Progenitor cell of endocrine pancreas (in vitro differentiated cells): ENCODE measurements around the gene CATSPERD. TPM values are rescaled to one million over a fixed set of nuclear protein-coding genes. Genes with fewer than 3 reads are reported as not detected.

ENCODE experiments used
- DNase-seq: peaks from one replicate; pipeline ENCODE4 v3.0.0; 2021; ENCODE audit warnings: low spot score; ENCODE audit not compliant: unreplicated experiment
- H3K27ac Mint-ChIP-seq: 2 replicates; pipeline ENCODE4 v1.8.0; 2021; ENCODE audit warnings: mild to moderate bottlenecking, moderate library complexity, mixed read lengths
- H3K27me3 Mint-ChIP-seq: 2 replicates; pipeline ENCODE4 v1.8.0; 2021; ENCODE audit warnings: mixed read lengths
- H3K36me3 Mint-ChIP-seq: 2 replicates; pipeline ENCODE4 v1.8.0; 2022; ENCODE audit warnings: mixed read lengths; ENCODE audit not compliant: insufficient read depth
- H3K4me1 Mint-ChIP-seq: 2 replicates; pipeline ENCODE4 v1.8.0; 2021; ENCODE audit warnings: low read depth, mixed read lengths
- H3K4me3 Mint-ChIP-seq: 2 replicates; pipeline ENCODE4 v1.8.0; 2021; ENCODE audit warnings: low read depth, mild to moderate bottlenecking, moderate library complexity, mixed read lengths
- H3K9me3 Mint-ChIP-seq: 2 replicates; pipeline ENCODE4 v1.8.0; 2021; ENCODE audit warnings: low read depth, mixed read lengths
- total RNA-seq: library from RNA; stranded (reverse); gene quantifications from 2 replicates; pipeline ENCODE4 v1.2.1, GENCODE V29; 2021
- TF ChIP-seq, protein P1 (sequence below): fragments of 200-600 bp; sonication (generic); IDR thresholded peaks from one replicate; pipeline ENCODE4 v1.5.0; 2021; ENCODE audit warnings: antibody characterized with exemption, mild to moderate bottlenecking; ENCODE audit not compliant: unreplicated experiment

The CATSPERD gene
- total RNA-seq, 1 donor from 2014 or later = not detected

DNA sequence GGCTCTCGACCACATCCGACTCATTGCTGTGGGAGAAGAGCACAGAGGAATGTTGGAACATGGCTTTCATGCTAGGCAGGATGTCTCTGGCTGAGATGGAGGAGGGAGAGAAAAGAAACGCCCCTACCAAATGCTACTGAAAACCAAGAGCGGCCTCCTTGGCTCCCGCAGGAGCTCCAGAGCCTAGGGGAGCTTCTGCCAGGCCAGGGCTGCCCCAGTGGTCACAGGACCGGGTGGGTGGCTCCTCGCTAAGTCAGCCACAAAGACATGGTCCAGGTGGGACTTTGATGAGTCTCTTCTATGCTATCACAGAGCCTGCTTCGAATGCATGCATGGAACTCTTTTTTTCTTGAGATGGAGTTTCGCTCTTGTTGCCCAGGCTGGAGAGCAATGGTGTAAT, 7.2 kb upstream of the CATSPERD start:
- H3K27ac Mint-ChIP-seq = peak overlapping the region; percentile 33
- H3K36me3 Mint-ChIP-seq = peaks cover 4% of the 10 kb centered on the region
- no peak for DNase-seq
- H3K9me3 Mint-ChIP-seq = no peaks in the 10 kb centered on the region
- TF ChIP-seq, protein P1, sequence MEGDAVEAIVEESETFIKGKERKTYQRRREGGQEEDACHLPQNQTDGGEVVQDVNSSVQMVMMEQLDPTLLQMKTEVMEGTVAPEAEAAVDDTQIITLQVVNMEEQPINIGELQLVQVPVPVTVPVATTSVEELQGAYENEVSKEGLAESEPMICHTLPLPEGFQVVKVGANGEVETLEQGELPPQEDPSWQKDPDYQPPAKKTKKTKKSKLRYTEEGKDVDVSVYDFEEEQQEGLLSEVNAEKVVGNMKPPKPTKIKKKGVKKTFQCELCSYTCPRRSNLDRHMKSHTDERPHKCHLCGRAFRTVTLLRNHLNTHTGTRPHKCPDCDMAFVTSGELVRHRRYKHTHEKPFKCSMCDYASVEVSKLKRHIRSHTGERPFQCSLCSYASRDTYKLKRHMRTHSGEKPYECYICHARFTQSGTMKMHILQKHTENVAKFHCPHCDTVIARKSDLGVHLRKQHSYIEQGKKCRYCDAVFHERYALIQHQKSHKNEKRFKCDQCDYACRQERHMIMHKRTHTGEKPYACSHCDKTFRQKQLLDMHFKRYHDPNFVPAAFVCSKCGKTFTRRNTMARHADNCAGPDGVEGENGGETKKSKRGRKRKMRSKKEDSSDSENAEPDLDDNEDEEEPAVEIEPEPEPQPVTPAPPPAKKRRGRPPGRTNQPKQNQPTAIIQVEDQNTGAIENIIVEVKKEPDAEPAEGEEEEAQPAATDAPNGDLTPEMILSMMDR = no peak
- no peaks in the 10 kb centered on the region for H3K4me1 Mint-ChIP-seq
- H3K4me3 Mint-ChIP-seq = no peak overlapping the region
- H3K27me3 Mint-ChIP-seq = no peaks in the 10 kb centered on the region

DNA sequence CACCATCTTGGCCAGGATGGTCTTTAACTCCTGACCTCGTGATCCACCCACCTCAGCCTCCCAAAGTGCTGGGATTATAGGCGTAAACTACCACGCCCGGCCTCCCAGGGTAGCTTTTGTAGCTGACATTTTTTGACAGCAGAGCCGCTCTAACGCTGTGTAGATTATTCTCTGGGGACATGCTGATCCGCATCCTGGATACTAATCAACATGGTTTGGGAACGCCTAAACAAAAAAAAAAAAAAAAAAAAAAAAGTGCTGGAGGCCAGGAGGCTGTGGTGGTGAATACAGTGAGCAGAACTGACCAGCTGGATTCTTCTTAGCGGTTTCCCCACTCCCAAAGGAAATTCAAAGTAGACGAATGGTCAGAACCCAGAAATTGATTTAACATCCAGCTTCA, 5.6 kb upstream of the CATSPERD start:
- TF ChIP-seq, protein P1 = no peak
- no peak overlapping the region for H3K4me3 Mint-ChIP-seq
- no peaks in the 10 kb centered on the region for H3K27me3 Mint-ChIP-seq
- H3K4me1 Mint-ChIP-seq = peaks cover 10% of the 10 kb centered on the region
- no peaks in the 10 kb centered on the region for H3K9me3 Mint-ChIP-seq
- peaks cover 4% of the 10 kb centered on the region for H3K36me3 Mint-ChIP-seq
- DNase-seq = no peak
- H3K27ac Mint-ChIP-seq = no peak overlapping the region

DNA sequence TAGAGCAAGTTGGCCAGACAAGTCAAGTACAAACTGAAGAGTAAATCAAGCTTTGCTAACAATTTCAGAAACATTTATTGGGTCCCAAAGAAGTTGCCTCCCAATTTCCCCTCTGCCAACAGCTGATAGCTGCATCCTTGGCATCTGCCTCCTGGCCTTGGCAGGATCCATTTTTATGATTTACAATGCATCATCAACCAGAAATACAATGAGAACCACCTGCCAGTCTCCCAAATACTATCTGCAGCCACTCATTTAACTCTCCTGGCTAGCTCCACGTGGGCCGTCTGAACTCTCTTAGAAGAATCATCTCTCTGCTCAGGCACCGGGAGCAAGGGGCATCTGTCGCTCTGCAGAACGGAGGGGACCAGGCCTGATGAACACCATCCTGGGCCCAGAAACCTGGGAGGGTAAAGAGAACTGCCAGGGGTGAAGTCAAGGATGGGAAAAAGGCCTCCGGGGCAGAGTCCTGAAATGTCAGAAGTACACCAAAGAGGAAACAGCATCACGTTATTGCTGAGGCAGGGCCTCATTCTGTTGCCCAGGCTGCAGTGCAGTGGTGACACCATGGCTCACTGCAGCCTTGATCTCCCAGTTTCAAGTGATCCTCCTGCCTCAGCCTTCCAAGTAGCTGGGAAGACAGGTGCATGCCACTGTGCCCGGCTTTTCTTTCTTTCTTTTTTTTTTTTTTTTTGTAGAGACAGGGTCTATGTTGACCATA, 3.1 kb upstream of the CATSPERD start:
- H3K27me3 Mint-ChIP-seq = no peaks in the 10 kb centered on the region
- H3K27ac Mint-ChIP-seq = peak overlapping the region; percentile 45
- TF ChIP-seq, protein P1 = no peak
- H3K36me3 Mint-ChIP-seq = peaks cover 4% of the 10 kb centered on the region
- peak overlapping the region; percentile 38 for H3K4me3 Mint-ChIP-seq
- no peaks in the 10 kb centered on the region for H3K9me3 Mint-ChIP-seq
- H3K4me1 Mint-ChIP-seq = peaks cover 10% of the 10 kb centered on the region
- no peak for DNase-seq

DNA sequence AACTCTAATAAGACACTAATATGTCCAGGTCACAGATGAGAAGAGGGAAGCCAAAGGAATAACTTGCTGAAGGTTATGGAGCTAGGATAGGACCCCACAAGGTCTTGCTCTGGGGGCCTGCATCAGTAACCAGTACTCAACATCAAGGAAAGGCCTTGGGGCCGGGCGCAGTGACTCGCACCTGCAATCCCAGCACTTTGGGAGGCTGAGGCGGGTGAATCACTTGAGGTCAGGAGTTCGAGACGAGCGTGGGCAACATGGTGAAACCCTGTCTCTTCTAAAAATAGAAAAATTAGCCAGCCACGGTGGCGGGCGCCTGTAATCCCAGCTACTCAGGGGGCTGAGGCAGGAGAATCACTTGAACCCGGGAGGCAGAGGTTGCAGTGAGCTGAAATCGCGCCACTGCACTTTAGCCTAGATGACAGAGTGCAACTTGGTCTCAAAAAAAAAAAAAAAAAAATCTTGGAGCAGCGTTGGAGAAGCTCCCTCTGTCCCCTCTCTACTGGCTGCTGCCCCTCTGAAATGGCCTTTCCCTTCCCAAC, 2.3 kb upstream of the CATSPERD start:
- TF ChIP-seq, protein P1 = no peak
- Mint-ChIP-seq H3K4me1 (peaks cover 10% of the 10 kb centered on the region), H3K4me3 (peak overlapping the region; percentile 93), H3K27me3 (no peaks in the 10 kb centered on the region), H3K9me3 (no peaks in the 10 kb centered on the region), H3K27ac (peak overlapping the region; percentile 95), H3K36me3 (peaks cover 4% of the 10 kb centered on the region)
- DNase-seq = no peak

DNA sequence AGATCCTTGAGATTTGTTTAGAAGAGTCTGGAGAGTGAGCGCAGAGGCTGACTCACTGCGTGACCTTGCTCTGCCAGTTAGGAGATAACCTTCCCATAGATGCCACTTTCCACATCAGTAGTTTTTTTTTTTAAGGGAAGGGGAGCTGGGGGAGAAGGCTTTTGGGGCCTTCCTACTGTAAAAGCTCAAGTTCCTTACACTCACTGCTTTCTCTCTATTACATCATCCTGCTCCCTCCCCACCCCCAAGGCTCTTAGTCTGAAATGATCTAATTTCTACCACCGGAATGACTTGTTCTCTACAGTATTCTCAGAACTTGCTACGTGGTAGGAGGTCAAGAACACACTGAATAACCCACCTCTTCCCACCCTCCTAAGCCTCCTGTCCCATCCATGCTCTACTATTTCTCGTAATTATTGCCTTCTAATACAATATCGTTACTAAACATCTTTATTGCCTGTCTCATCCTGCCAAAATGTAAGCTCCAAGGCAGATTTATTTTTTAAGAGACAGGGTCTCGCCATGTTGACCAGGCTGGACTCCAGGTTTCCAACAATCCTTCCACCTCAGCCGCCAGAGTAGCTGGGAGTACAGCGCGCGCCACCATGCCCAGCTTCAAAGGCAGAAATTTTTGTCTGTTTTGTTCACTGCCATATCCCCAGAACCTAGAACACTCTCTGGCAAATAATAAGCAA, 1.7 kb upstream of the CATSPERD start:
- H3K27me3 Mint-ChIP-seq = no peaks in the 10 kb centered on the region
- H3K4me3 Mint-ChIP-seq = peak overlapping the region; percentile 93
- TF ChIP-seq, protein P1 = no peak
- H3K27ac Mint-ChIP-seq = peak overlapping the region; percentile 95
- DNase-seq = no peak
- H3K9me3 Mint-ChIP-seq = no peaks in the 10 kb centered on the region
- H3K4me1 Mint-ChIP-seq = peaks cover 10% of the 10 kb centered on the region
- peaks cover 2% of the 10 kb centered on the region for H3K36me3 Mint-ChIP-seq
